Measurements from ENCODE around the gene CLIC6.

The CLIC6 gene

DNA sequence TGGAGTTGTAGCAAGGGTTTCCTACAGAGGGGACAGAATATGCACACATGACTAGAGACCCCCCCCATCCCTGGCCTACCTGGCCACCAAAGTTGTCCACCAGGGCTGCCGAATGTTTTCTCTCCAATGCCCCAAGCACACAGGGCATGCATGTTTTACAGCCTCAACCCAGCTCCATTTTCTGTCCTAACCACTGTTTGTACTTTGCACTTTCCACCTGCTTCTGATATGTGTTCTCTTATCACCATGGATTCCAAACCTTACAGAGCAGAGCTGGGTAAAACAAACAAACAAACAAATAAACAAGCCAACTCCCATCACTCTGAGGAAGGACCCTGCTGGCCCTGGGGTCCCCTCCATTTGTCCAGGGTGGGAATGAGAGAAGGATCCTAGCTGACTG, 27.3 kb downstream of the CLIC6 start:
- H4K8ac ChIP-seq (ENCODE audit: low read depth, low read length): no peak overlapping the region
- H4K12ac ChIP-seq (ENCODE audit: low read depth, low read length): no peak overlapping the region
- H3K4me2 ChIP-seq (ENCODE audit: low read length): no peak overlapping the region
- H3K9me3 ChIP-seq (ENCODE audit: insufficient read depth, low read depth, low read length): no peaks in the 10 kb centered on the region
- peaks cover 2 to 5% of the 10 kb centered on the region in 2 experiments for H3K4me1 ChIP-seq (ENCODE audit: control insufficient read depth in 1 of 2, insufficient read depth in 2 of 2, low read length in 2 of 2)
- no peak overlapping the region for H4K91ac ChIP-seq (ENCODE audit: low read depth, low read length)
- DNase-seq: no peak
- H3K79me1 ChIP-seq (ENCODE audit: low read length): no peaks in the 10 kb centered on the region
- H3K23ac ChIP-seq (ENCODE audit: low read length): no peak overlapping the region
- H2AFZ ChIP-seq (ENCODE audit: insufficient read depth, low read length, poor library complexity): no peak overlapping the region
- no peaks in the 10 kb centered on the region for H3K36me3 ChIP-seq (ENCODE audit: control insufficient read depth in 1 of 2, insufficient read depth in 2 of 2, low read length in 2 of 2)
- H3K27ac ChIP-seq (ENCODE audit: low read depth, low read length): no peak overlapping the region
- H3K4me3 ChIP-seq (ENCODE audit: low read depth, low read length): no peak overlapping the region
- H2BK120ac ChIP-seq (ENCODE audit: insufficient read depth, low read length, poor library complexity): no peak overlapping the region
- H3K79me2 ChIP-seq (ENCODE audit: control insufficient read depth, insufficient read depth, low read length, poor library complexity): no peaks in the 10 kb centered on the region
- H3K4ac ChIP-seq (ENCODE audit: low read depth, low read length): no peak overlapping the region
- no peaks in the 10 kb centered on the region for H3K27me3 ChIP-seq (ENCODE audit: insufficient read depth, low read length)
- no peak overlapping the region for H2BK5ac ChIP-seq (ENCODE audit: low read depth, low read length, poor library complexity)
- no peak overlapping the region for H3K9ac ChIP-seq (ENCODE audit: low read length)
- H3K18ac ChIP-seq (ENCODE audit: low read length): no peak overlapping the region
- no CpG with 5 or more reads among the region's 1 CpG for WGBS (ENCODE audit: extremely low coverage, insufficient coverage, insufficient read length)
- H2AK5ac ChIP-seq (ENCODE audit: low read length): no peak overlapping the region
- H3K14ac ChIP-seq (ENCODE audit: low read length): no peak overlapping the region
- H2BK12ac ChIP-seq (ENCODE audit: low read length): no peak overlapping the region

DNA sequence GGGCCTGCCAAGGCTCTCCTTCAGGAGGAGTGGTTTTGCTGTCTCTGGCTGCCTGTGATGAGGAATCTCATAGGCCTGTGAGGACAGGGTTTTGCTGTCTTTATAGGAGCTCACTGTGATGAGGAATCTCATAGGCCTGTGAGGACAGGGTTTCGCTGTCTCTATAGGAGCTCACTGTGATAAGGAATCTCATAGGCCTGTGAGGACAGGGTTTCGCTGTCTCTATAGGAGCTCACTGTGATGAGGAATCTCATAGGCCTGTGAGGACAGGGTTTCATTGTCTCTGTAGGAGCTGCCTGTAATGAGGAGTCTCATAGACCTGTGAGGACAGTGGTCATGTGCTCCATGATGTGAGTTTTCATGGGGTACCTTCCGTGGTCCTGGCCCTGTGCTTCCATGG, 29.0 kb downstream of the CLIC6 start:
- Histone ChIP-seq H4K91ac (ENCODE audit: low read depth, low read length) (no peak overlapping the region), H3K4me1 (ENCODE audit: control insufficient read depth in 1 of 2, insufficient read depth in 2 of 2, low read length in 2 of 2) (peaks cover 5 to 11% of the 10 kb centered on the region in 2 experiments), H2BK12ac (ENCODE audit: low read length) (no peak overlapping the region), H4K12ac (ENCODE audit: low read depth, low read length) (no peak overlapping the region), H3K9ac (ENCODE audit: low read length) (no peak overlapping the region), H3K4me2 (ENCODE audit: low read length) (no peak overlapping the region), H3K4me3 (ENCODE audit: low read depth, low read length) (no peak overlapping the region), H3K27ac (ENCODE audit: low read depth, low read length) (no peak overlapping the region), H3K23ac (ENCODE audit: low read length) (no peak overlapping the region), H3K79me2 (ENCODE audit: control insufficient read depth, insufficient read depth, low read length, poor library complexity) (no peaks in the 10 kb centered on the region), H3K9me3 (ENCODE audit: insufficient read depth, low read depth, low read length) (no peaks in the 10 kb centered on the region), H3K79me1 (ENCODE audit: low read length) (no peaks in the 10 kb centered on the region), H3K14ac (ENCODE audit: low read length) (no peak overlapping the region), H3K36me3 (ENCODE audit: control insufficient read depth in 1 of 2, insufficient read depth in 2 of 2, low read length in 2 of 2) (no peaks in the 10 kb centered on the region), H2AK5ac (ENCODE audit: low read length) (no peak overlapping the region), H2BK120ac (ENCODE audit: insufficient read depth, low read length, poor library complexity) (no peak overlapping the region), H4K8ac (ENCODE audit: low read depth, low read length) (no peak overlapping the region), H3K18ac (ENCODE audit: low read length) (no peak overlapping the region), H3K4ac (ENCODE audit: low read depth, low read length) (no peak overlapping the region), H2BK5ac (ENCODE audit: low read depth, low read length, poor library complexity) (no peak overlapping the region), H3K27me3 (ENCODE audit: insufficient read depth, low read length) (no peaks in the 10 kb centered on the region), H2AFZ (ENCODE audit: insufficient read depth, low read length, poor library complexity) (no peak overlapping the region)
- WGBS (ENCODE audit: extremely low coverage, insufficient coverage, insufficient read length): no CpG with 5 or more reads among the region's 3 CpGs
- no peak for DNase-seq

DNA sequence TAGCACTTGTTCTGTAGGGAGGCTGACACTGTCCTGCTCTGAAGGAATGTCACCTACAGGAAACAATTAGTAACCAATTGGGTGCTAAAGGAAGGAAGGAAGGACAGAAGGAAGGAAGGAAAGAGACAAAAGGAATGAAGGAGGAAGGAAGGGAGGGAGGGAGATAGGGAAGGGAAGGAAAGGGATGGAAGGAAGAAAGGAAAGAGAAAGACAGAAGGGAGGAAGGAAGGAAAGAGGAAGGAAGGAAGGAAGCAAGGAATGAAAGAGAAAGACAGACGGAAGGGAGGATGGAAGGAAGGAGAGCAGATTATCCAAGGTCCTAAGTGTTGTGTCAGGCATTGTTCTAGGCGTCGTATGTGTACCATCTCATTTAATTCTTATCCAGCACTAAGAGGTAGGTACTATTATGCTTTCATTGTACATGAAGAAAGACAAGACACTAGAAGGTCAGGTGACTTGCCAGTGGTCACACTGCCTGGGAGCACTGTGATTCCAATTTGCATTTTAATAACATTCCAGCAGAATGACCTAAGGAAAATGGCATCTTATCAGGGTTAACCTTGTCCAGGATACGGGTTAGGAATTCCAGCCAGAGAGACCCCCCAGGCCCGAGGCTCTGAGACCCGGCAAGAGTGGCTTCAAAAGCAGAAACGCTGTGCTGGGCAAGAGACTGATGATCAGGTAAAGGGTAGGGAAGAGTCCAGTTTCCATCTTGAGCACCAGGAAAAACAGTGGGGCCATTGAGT, 29.6 kb downstream of the CLIC6 start:
- Histone ChIP-seq H3K36me3 (ENCODE audit: control insufficient read depth in 1 of 2, insufficient read depth in 2 of 2, low read length in 2 of 2) (no peaks in the 10 kb centered on the region), H3K14ac (ENCODE audit: low read length) (no peak overlapping the region), H3K27me3 (ENCODE audit: insufficient read depth, low read length) (no peaks in the 10 kb centered on the region), H2BK120ac (ENCODE audit: insufficient read depth, low read length, poor library complexity) (no peak overlapping the region), H3K9me3 (ENCODE audit: insufficient read depth, low read depth, low read length) (no peaks in the 10 kb centered on the region), H3K79me2 (ENCODE audit: control insufficient read depth, insufficient read depth, low read length, poor library complexity) (no peaks in the 10 kb centered on the region), H4K91ac (ENCODE audit: low read depth, low read length) (no peak overlapping the region), H3K27ac (ENCODE audit: low read depth, low read length) (no peak overlapping the region), H3K18ac (ENCODE audit: low read length) (no peak overlapping the region), H4K8ac (ENCODE audit: low read depth, low read length) (no peak overlapping the region), H4K12ac (ENCODE audit: low read depth, low read length) (no peak overlapping the region), H3K4me1 (ENCODE audit: control insufficient read depth in 1 of 2, insufficient read depth in 2 of 2, low read length in 2 of 2) (peaks cover 5 to 11% of the 10 kb centered on the region in 2 experiments), H2BK5ac (ENCODE audit: low read depth, low read length, poor library complexity) (no peak overlapping the region), H3K4ac (ENCODE audit: low read depth, low read length) (no peak overlapping the region), H2AFZ (ENCODE audit: insufficient read depth, low read length, poor library complexity) (no peak overlapping the region), H2AK5ac (ENCODE audit: low read length) (no peak overlapping the region), H3K9ac (ENCODE audit: low read length) (no peak overlapping the region), H3K4me3 (ENCODE audit: low read depth, low read length) (no peak overlapping the region), H2BK12ac (ENCODE audit: low read length) (no peak overlapping the region), H3K4me2 (ENCODE audit: low read length) (no peak overlapping the region), H3K23ac (ENCODE audit: low read length) (no peak overlapping the region), H3K79me1 (ENCODE audit: low read length) (no peaks in the 10 kb centered on the region)
- peak in 1 of 2 donors; percentile 28 for DNase-seq
- WGBS (ENCODE audit: extremely low coverage, insufficient coverage, insufficient read length): no CpG with 5 or more reads among the region's 7 CpGs

DNA sequence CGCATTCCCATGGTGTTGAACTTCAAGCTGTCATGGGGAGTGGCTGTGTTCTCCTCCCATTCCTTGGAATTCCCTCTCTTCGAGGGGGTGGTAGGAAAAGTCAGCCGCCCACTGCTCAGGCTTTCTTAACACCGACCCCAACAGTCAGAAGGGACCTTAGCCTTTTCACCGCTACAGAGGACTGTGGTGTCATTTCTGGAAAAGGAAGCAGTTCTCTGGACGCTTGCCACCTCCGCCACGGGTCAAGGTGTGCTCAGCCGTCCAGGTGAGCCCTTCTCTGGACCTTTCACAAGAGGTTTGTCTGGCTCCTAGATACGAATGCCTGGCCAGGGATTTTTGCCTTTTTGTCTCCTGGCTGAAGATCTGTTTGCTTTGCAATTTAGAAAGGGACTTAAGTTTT, 31.8 kb downstream of the CLIC6 start:
- peak; percentile 36 to 54 for DNase-seq
- Histone ChIP-seq H3K27ac (ENCODE audit: low read depth, low read length) (no peak overlapping the region), H2BK12ac (ENCODE audit: low read length) (no peak overlapping the region), H2BK120ac (ENCODE audit: insufficient read depth, low read length, poor library complexity) (no peak overlapping the region), H4K91ac (ENCODE audit: low read depth, low read length) (no peak overlapping the region), H3K14ac (ENCODE audit: low read length) (no peak overlapping the region), H3K18ac (ENCODE audit: low read length) (no peak overlapping the region), H2AFZ (ENCODE audit: insufficient read depth, low read length, poor library complexity) (no peak overlapping the region), H2BK5ac (ENCODE audit: low read depth, low read length, poor library complexity) (no peak overlapping the region), H4K12ac (ENCODE audit: low read depth, low read length) (no peak overlapping the region), H3K9me3 (ENCODE audit: insufficient read depth, low read depth, low read length) (no peaks in the 10 kb centered on the region), H3K79me2 (ENCODE audit: control insufficient read depth, insufficient read depth, low read length, poor library complexity) (no peaks in the 10 kb centered on the region), H3K4me3 (ENCODE audit: low read depth, low read length) (no peak overlapping the region), H2AK5ac (ENCODE audit: low read length) (no peak overlapping the region), H4K8ac (ENCODE audit: low read depth, low read length) (no peak overlapping the region), H3K4ac (ENCODE audit: low read depth, low read length) (no peak overlapping the region), H3K79me1 (ENCODE audit: low read length) (no peaks in the 10 kb centered on the region), H3K9ac (ENCODE audit: low read length) (no peak overlapping the region), H3K23ac (ENCODE audit: low read length) (no peak overlapping the region), H3K4me2 (ENCODE audit: low read length) (no peak overlapping the region), H3K36me3 (ENCODE audit: control insufficient read depth in 1 of 2, insufficient read depth in 2 of 2, low read length in 2 of 2) (no peaks in the 10 kb centered on the region), H3K27me3 (ENCODE audit: insufficient read depth, low read length) (no peaks in the 10 kb centered on the region), H3K4me1 (ENCODE audit: control insufficient read depth in 1 of 2, insufficient read depth in 2 of 2, low read length in 2 of 2) (peaks cover 5 to 11% of the 10 kb centered on the region in 2 experiments)
- WGBS (ENCODE audit: extremely low coverage, insufficient coverage, insufficient read length): no CpG with 5 or more reads among the region's 10 CpGs

All from trophoblast cell (in vitro differentiated cells and primary cell).